NCI-H2029 (cell line): ENCODE data around the gene FBXL16.
A peak's percentile ranks its signal among the peaks of the same experiment; 100 is the strongest.

ENCODE experiments used
- DNase-seq: peaks from one replicate; lab custom pipeline; 2025; lab: John Stamatoyannopoulos, UW

The FBXL16 gene

GRCh38 chr16:689175-689897 lies 16.3 kb downstream of the FBXL16 start:
- no peak for DNase-seq

GRCh38 chr16:687499-687898 lies 18.1 kb downstream of the FBXL16 start:
- no peak for DNase-seq

GRCh38 chr16:686459-687260 lies 18.9 kb downstream of the FBXL16 start:
- DNase-seq = no peak

GRCh38 chr16:685967-686366 lies 19.6 kb downstream of the FBXL16 start:
- peak; percentile 62 for DNase-seq

- DNase-seq = peak; percentile 84
These were observed 20.5 kb downstream of the FBXL16 start for GRCh38 chr16:684961-685696.

- peak; percentile 95 for DNase-seq
These were observed 21.4 kb downstream of the FBXL16 start, which contains the start of gene JMJD8 for GRCh38 chr16:684071-684794. JMJD8 (minus strand) TSS chr16:684334; CDS start chr16:684319, 15 bp downstream.

- DNase-seq = no peak
These were observed 22.1 kb downstream of the FBXL16 start for GRCh38 chr16:683396-684070.

GRCh38 chr16:682493-683395 lies 22.9 kb downstream of the FBXL16 start:
- DNase-seq = no peak

GRCh38 chr16:681746-682427 lies 23.7 kb downstream of the FBXL16 start:
- no peak for DNase-seq

GRCh38 chr16:680967-681745 lies 24.4 kb downstream of the FBXL16 start:
- DNase-seq = peak; percentile 24

GRCh38 chr16:680625-680945 lies 25.0 kb downstream of the FBXL16 start:
- no peak for DNase-seq

GRCh38 chr16:679814-680624 lies 25.6 kb downstream of the FBXL16 start, which contains the start of gene STUB1:
STUB1 (plus strand) TSS chr16:680410; CDS start chr16:680526, 116 bp downstream.
- DNase-seq = peak; percentile 75

- peak; percentile 77 for DNase-seq
These were observed 26.5 kb downstream of the FBXL16 start for GRCh38 chr16:678858-679813.

GRCh38 chr16:678209-678857 lies 27.3 kb downstream of the FBXL16 start:
- DNase-seq = no peak

- DNase-seq = no peak
These were observed 28.0 kb downstream of the FBXL16 start for GRCh38 chr16:677316-678190.
